H1 (cell line): ENCODE measurements around the gene ADGB. TPM values are rescaled to one million over a fixed set of nuclear protein-coding genes. Genes with fewer than 3 reads are reported as not detected.

Experiments
- CTCF ChIA-PET: fragments of 300-600 bp; sonication (Branson Sonifier 250); formaldehyde crosslinking; loops from one replicate; lab custom pipeline; 2021; ENCODE audit not compliant: partially characterized antibody; lab: Charles Lee
- POLR2A ChIA-PET: fragments of 300-600 bp; sonication (Branson Sonifier 250); formaldehyde crosslinking; loops from one replicate; lab custom pipeline; 2021; ENCODE audit warnings: inconsistent platforms; ENCODE audit not compliant: partially characterized antibody; lab: Charles Lee
- DNase-seq, 2 experiments: peaks; one replicate each; pipeline versions ENCODE4 v3.0.0 to v3.0.0-alpha.2; 2010 to 2022; ENCODE audit warnings: low spot score in 2 of 2, low read depth in 1 of 2, mixed read lengths in 1 of 2
- FAIRE-seq: peaks from 2 replicates; lab custom pipeline; 2011; peaks lifted over from hg19 to GRCh38; lab: Jason Lieb, UNC
- H2AFZ ChIP-seq: 2 replicates; pipeline ENCODE4 v1.8.1; 2012; ENCODE audit warnings: low read length, inconsistent platforms
- H2AK5ac ChIP-seq: 2 replicates; pipeline ENCODE4 v1.6.1; 2013; ENCODE audit warnings: low read depth, low read length
- H2BK120ac ChIP-seq: replicated peaks from 2 replicates; pipeline ENCODE3; 2013; ENCODE audit warnings: low read depth, low read length, inconsistent platforms
- H2BK12ac ChIP-seq: 2 replicates; pipeline ENCODE4 v1.6.1; 2013; ENCODE audit warnings: low read depth, low read length
- H2BK15ac ChIP-seq: 2 replicates; pipeline ENCODE4 v1.6.1; 2013; ENCODE audit warnings: low read length
- H2BK20ac ChIP-seq: 2 replicates; pipeline ENCODE4 v1.6.1; 2013; ENCODE audit warnings: low read length
- H2BK5ac ChIP-seq: 2 replicates; pipeline ENCODE4 v1.6.1; 2013; ENCODE audit warnings: low read depth, low read length
- H3K14ac ChIP-seq: 2 replicates; pipeline ENCODE4 v1.6.1; 2013; ENCODE audit warnings: inconsistent platforms; ENCODE audit not compliant: insufficient read length
- H3K18ac ChIP-seq: 2 replicates; pipeline ENCODE4 v1.6.1; 2013; ENCODE audit warnings: low read length; ENCODE audit errors: extremely low read depth
- H3K23ac ChIP-seq: 2 replicates; pipeline ENCODE4 v1.6.1; 2013; ENCODE audit warnings: inconsistent platforms; ENCODE audit not compliant: insufficient read length
- H3K23me2 ChIP-seq: 2 replicates; pipeline ENCODE4 v1.6.1; 2013; ENCODE audit warnings: low read depth, low read length
- H3K27ac ChIP-seq: 2 replicates; pipeline ENCODE4 v1.6.1; 2011; ENCODE audit warnings: low read depth, low read length, inconsistent platforms
- H3K27me3 ChIP-seq, 4 experiments: replicated peaks in 1 of 4; 1 replicate in 1 of 4; 2 replicates in 3 of 4; pipeline versions ENCODE4 v1.6.1 to v1.8.1; 2011 to 2013; ENCODE audit warnings: low read length in 3 of 4, mild to moderate bottlenecking in 3 of 4, inconsistent platforms in 2 of 4, mixed read lengths in 2 of 4, moderate library complexity in 1 of 4; ENCODE audit not compliant: control insufficient read depth in 3 of 4, insufficient read depth in 3 of 4; ENCODE audit errors: extremely low read depth in 1 of 4
- H3K36me3 ChIP-seq, 4 experiments: 2 replicates each; pipeline versions ENCODE4 v1.6.1 to v1.8.1; 2011 to 2013; ENCODE audit warnings: mild to moderate bottlenecking in 4 of 4, low read length in 3 of 4, moderate library complexity in 2 of 4, control low read depth in 1 of 4, inconsistent platforms in 1 of 4; ENCODE audit not compliant: insufficient read depth in 4 of 4, control insufficient read depth in 2 of 4
- H3K4ac ChIP-seq: replicated peaks from 2 replicates; pipeline ENCODE3; 2013; ENCODE audit warnings: low read length, low read depth, mixed read lengths, inconsistent platforms; ENCODE audit not compliant: insufficient read length
- H3K4me1 ChIP-seq, 4 experiments: replicated peaks in 1 of 4; 1 replicate in 1 of 4; 2 replicates in 3 of 4; pipeline versions ENCODE4 v1.6.1 to v1.8.1; 2011 to 2013; ENCODE audit warnings: low read length in 3 of 4, inconsistent platforms in 2 of 4, mixed read lengths in 1 of 4; ENCODE audit not compliant: insufficient read depth in 4 of 4, control insufficient read depth in 3 of 4
- H3K4me2 ChIP-seq, 2 experiments: 2 replicates each; pipeline versions ENCODE4 v1.6.1 to v1.8.1; 2011 to 2013; ENCODE audit warnings: low read depth in 2 of 2, low read length in 2 of 2, control low read depth in 1 of 2, inconsistent platforms in 1 of 2, mild to moderate bottlenecking in 1 of 2; ENCODE audit not compliant: insufficient read depth in 1 of 2
- H3K4me3 ChIP-seq, 4 experiments: fragments of 200-600, 300-600 bp in 1 of 4; sonication (generic), shearing (Covaris generic), sonication (Bioruptor Twin) in 1 of 4; 2 replicates each; pipeline versions ENCODE4 v1.5.1 to v1.8.1; 2011 to 2016; ENCODE audit warnings: low read length in 4 of 4, low read depth in 3 of 4, control low read depth in 2 of 4, inconsistent platforms in 2 of 4, mild to moderate bottlenecking in 2 of 4, mixed read lengths in 1 of 4, moderate library complexity in 1 of 4; ENCODE audit not compliant: insufficient read depth in 2 of 4; ENCODE audit errors: extremely low read depth in 1 of 4
- H3K56ac ChIP-seq: replicated peaks from 2 replicates; pipeline ENCODE3; 2013; ENCODE audit warnings: low read depth, mild to moderate bottlenecking, mixed read lengths, low read length, inconsistent platforms; ENCODE audit not compliant: insufficient read length
- H3K79me1 ChIP-seq: 2 replicates; pipeline ENCODE4 v1.6.1; 2013; ENCODE audit warnings: low read depth, low read length, control low read depth
- H3K79me2 ChIP-seq, 2 experiments: 2 replicates each; pipeline versions ENCODE4 v1.6.1 to v1.8.1; 2012 to 2013; ENCODE audit warnings: low read length in 2 of 2, mild to moderate bottlenecking in 2 of 2, inconsistent platforms in 1 of 2; ENCODE audit not compliant: insufficient read depth in 2 of 2, control insufficient read depth in 1 of 2
- H3K9ac ChIP-seq, 4 experiments: replicated peaks in 1 of 4; 1 replicate in 1 of 4; 2 replicates in 3 of 4; pipeline versions ENCODE4 v1.6.1 to v1.8.1; 2011 to 2013; ENCODE audit warnings: low read depth in 3 of 4, low read length in 3 of 4, control low read depth in 2 of 4, mild to moderate bottlenecking in 2 of 4, moderate library complexity in 2 of 4, inconsistent platforms in 1 of 4; ENCODE audit errors: extremely low read depth in 1 of 4
- H3K9me3 ChIP-seq, 2 experiments: 2 replicates each; pipeline versions ENCODE4 v1.6.1 to v1.8.1; 2012 to 2013; ENCODE audit warnings: mild to moderate bottlenecking in 2 of 2, moderate library complexity in 2 of 2, control low read depth in 1 of 2, inconsistent platforms in 1 of 2, low read depth in 1 of 2, low read length in 1 of 2, mixed read lengths in 1 of 2; ENCODE audit not compliant: insufficient read depth in 2 of 2
- H4K20me1 ChIP-seq, 2 experiments: replicated peaks in 1 of 2; 2 replicates each; pipeline versions ENCODE3 to v1.8.1; 2011 to 2013; ENCODE audit warnings: inconsistent platforms in 2 of 2, low read length in 2 of 2, mild to moderate bottlenecking in 1 of 2; ENCODE audit not compliant: insufficient read depth in 2 of 2, control insufficient read depth in 1 of 2
- H4K5ac ChIP-seq: 2 replicates; pipeline ENCODE4 v1.6.1; 2013; ENCODE audit warnings: low read length, low read depth, mixed read lengths, inconsistent platforms; ENCODE audit not compliant: insufficient read length
- H4K8ac ChIP-seq: 2 replicates; pipeline ENCODE4 v1.8.0; 2013; ENCODE audit warnings: mild to moderate bottlenecking, moderate library complexity, low read length, inconsistent platforms; ENCODE audit not compliant: insufficient read depth; ENCODE audit errors: extremely low read depth
- H4K91ac ChIP-seq: replicated peaks from 2 replicates; pipeline ENCODE3; 2013; ENCODE audit warnings: low read length, mixed read lengths, inconsistent platforms; ENCODE audit not compliant: insufficient read length
- JUND ChIP-seq: IDR thresholded peaks from 2 replicates; pipeline ENCODE4 v1.6.1; 2011; ENCODE audit warnings: mild to moderate bottlenecking, improper control_type of control experiment, low read length
- RBBP5 ChIP-seq: IDR thresholded peaks from 2 replicates; pipeline ENCODE4 v1.7.1; 2012; ENCODE audit warnings: low read depth, mild to moderate bottlenecking, inconsistent platforms, low read length, moderate library complexity, borderline replicate concordance
- YY1 ChIP-seq: IDR thresholded peaks from 2 replicates; pipeline ENCODE4 v1.6.1; 2011; ENCODE audit warnings: low read depth, mild to moderate bottlenecking, low read length
- WGBS, 2 experiments: shearing (Covaris generic) in 1 of 2; methylation state at CpG; one replicate each; pipeline versions ENCODE4 v1.1.6 to v1.1.7; 2013 to 2015; ENCODE audit warnings: low lambda C conversion rate in 2 of 2, mixed read lengths in 2 of 2, inconsistent platforms in 1 of 2, low coverage in 1 of 2, missing lambda C conversion rate in 1 of 2; ENCODE audit not compliant: insufficient replicate concordance in 2 of 2, insufficient coverage in 1 of 2, insufficient read length in 1 of 2; ENCODE audit errors: extremely low coverage in 1 of 2, missing lambda C conversion rate in 1 of 2; 5-methylcytosine and 5-hydroxymethylcytosine counted together
- polyA plus RNA-seq, 7 experiments: library from polyadenylated mRNA; depleted of rRNA in 3 of 7; stranded (reverse) in 5 of 7; unstranded in 2 of 7; fragments of >200 nt in 5 of 7; fragments of 200-250 nt in 2 of 7; gene quantifications; 1 replicate in 5 of 7; 2 replicates in 1 of 7; 4 replicates in 1 of 7; pipeline versions ENCODE4 v1.2.1 to v1.2.3, GENCODE V29; 2011 to 2013; ENCODE audit warnings: missing spikeins in 2 of 7, mixed read lengths in 2 of 7
- total RNA-seq: library from RNA; stranded (reverse); fragmentation: NEBNext Ultra II Directional; extraction: Animal tissue kit (Norgen Biotek cat#: 25700); gene quantifications from 2 replicates; pipeline ENCODE4 v1.2.1, GENCODE V29; 2021

The ADGB gene
- total and polyA plus RNA-seq, 2 of the 8 experiments (the other 6 are each of a cell fraction or from before 2014, with no cell fraction given): not detected

DNA sequence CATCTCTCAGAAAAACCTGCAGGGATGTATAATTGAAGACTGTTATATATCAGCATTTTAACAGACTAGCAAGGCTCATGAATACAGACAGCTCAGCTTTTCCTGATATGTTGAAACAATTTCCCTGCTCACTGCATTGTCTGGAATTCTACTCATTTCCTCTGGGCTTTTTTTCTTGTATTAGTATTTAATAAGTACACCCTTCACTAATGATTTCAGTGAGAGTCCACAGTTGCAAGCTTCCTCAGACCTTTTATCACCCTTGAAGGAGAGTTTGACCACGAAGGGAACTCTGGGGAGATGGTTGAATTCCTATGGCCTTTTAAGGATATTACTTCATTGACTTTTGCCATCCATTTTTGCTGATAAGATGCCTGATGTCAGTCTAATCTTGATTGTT lies 248.7 kb downstream of the ADGB start:
- H3K4me1 ChIP-seq: peaks cover 0 to 5% (median 0%) of the 10 kb centered on the region in 4 experiments; a peak in 2 of 7 replicates
- no peak overlapping the region for H2BK20ac ChIP-seq
- H2BK120ac ChIP-seq: no peak overlapping the region
- H3K27ac ChIP-seq: no peak overlapping the region
- no peak overlapping the region for H3K4ac ChIP-seq
- no peak overlapping the region for H4K91ac ChIP-seq
- no peaks in the 10 kb centered on the region for H4K20me1 ChIP-seq
- H3K18ac ChIP-seq: no peak overlapping the region
- peaks cover 0 to 6% of the 10 kb centered on the region in 2 experiments; a peak in 2 of 4 replicates for H3K9me3 ChIP-seq
- H3K27me3 ChIP-seq: peaks cover 0 to 1% (median 0%) of the 10 kb centered on the region in 4 experiments; a peak in 1 of 7 replicates
- no peaks in the 10 kb centered on the region for H3K79me2 ChIP-seq
- H4K8ac ChIP-seq: no peak overlapping the region
- no peak overlapping the region for H3K9ac ChIP-seq
- WGBS, 2 experiments: 85% methylated on average over 1 of the region's 1 CpG; no CpG with 5 or more reads in 1 of the 2 experiments
- H4K5ac ChIP-seq: no peak overlapping the region
- no peak overlapping the region for H3K4me2 ChIP-seq
- H2BK15ac ChIP-seq: no peak overlapping the region
- ChIA-PET POLR2A (no interaction called here), CTCF (interaction anchor here (1.4 to 1.5 kb wide), 2 partner anchors 9 kb away, joined by 4 read pairs; no protein-coding TSS in a partner anchor)
- DNase-seq (no peak), FAIRE-seq (no peak)
- H3K56ac ChIP-seq: no peak overlapping the region
- H3K79me1 ChIP-seq: no peaks in the 10 kb centered on the region
- H3K36me3 ChIP-seq: no peaks in the 10 kb centered on the region
- H2AFZ ChIP-seq: no peak overlapping the region
- no peak overlapping the region for H3K23ac ChIP-seq
- H3K23me2 ChIP-seq: no peaks in the 10 kb centered on the region
- H3K4me3 ChIP-seq: no peak overlapping the region
- H2AK5ac ChIP-seq: no peak overlapping the region
- H2BK12ac ChIP-seq: no peak overlapping the region
- no peak overlapping the region for H2BK5ac ChIP-seq
- H3K14ac ChIP-seq: no peak overlapping the region
- TF ChIP-seq RBBP5 (no peak), JUND (no peak), YY1 (no peak)
